Measurements from ENCODE around the gene AP1B1.

DNA sequence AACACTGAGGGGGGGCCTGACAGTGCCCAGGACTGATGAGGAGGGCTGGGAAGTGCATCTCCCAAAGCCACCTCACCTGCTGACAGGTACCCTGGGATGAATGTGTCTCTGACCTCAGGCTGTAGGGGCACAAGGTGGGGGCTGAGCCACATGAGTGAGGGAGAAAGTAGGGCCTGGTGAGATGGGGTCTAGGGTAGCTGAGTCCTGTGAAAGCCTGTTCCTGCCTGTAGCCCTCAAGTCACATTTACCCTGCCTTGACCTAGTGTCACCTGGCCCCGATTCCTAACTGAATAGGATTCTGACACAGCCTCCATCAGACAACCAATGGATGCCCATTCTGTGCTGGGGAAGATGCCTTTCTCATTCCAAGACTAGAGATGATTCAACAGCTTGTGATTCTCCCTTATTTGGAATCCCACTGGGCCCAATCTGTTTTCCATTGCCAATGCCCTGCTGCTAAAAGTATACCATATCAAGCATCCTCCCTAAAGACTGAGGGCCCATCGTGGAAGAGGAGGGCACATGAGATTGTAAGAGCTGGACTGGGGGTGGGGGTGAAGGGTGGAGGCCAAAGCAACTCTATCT is 38.9 kb upstream of the AP1B1 start:
- TF ChIP-seq FOS (IDR thresholded peaks at IDR 0.05; ENCODE audit: low read depth, low read length) (no peak), POLR2A (IDR thresholded peaks at IDR 0.05; ENCODE audit: low read depth, low read length) (no peak), MAFK (IDR thresholded peaks at IDR 0.05; ENCODE audit: low read depth, low read length) (no peak), RAD21 (IDR thresholded peaks at IDR 0.05; ENCODE audit: low read length) (no peak), CEBPB (IDR thresholded peaks at IDR 0.05; ENCODE audit: low read depth, low read length) (no peak)
- TF ChIP-seq, protein P1, sequence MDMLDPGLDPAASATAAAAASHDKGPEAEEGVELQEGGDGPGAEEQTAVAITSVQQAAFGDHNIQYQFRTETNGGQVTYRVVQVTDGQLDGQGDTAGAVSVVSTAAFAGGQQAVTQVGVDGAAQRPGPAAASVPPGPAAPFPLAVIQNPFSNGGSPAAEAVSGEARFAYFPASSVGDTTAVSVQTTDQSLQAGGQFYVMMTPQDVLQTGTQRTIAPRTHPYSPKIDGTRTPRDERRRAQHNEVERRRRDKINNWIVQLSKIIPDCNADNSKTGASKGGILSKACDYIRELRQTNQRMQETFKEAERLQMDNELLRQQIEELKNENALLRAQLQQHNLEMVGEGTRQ (IDR thresholded peaks at IDR 0.05; ENCODE audit: low read depth, low read length) = no peak
- TF ChIP-seq, protein P2, sequence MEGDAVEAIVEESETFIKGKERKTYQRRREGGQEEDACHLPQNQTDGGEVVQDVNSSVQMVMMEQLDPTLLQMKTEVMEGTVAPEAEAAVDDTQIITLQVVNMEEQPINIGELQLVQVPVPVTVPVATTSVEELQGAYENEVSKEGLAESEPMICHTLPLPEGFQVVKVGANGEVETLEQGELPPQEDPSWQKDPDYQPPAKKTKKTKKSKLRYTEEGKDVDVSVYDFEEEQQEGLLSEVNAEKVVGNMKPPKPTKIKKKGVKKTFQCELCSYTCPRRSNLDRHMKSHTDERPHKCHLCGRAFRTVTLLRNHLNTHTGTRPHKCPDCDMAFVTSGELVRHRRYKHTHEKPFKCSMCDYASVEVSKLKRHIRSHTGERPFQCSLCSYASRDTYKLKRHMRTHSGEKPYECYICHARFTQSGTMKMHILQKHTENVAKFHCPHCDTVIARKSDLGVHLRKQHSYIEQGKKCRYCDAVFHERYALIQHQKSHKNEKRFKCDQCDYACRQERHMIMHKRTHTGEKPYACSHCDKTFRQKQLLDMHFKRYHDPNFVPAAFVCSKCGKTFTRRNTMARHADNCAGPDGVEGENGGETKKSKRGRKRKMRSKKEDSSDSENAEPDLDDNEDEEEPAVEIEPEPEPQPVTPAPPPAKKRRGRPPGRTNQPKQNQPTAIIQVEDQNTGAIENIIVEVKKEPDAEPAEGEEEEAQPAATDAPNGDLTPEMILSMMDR (conservative IDR thresholded peaks at IDR 0.05; ENCODE audit: low read depth, low read length) = no peak

All from IMR-90 (cell line).